CD4-positive, alpha-beta T cell treated with Interleukin-1 beta for 1 hour (primary cell): ENCODE data around the gene TKTL1.

Source experiments
- DNase-seq, 2 donors: peaks; one replicate each; pipeline ENCODE4 v3.0.0-alpha.2; 2020 to 2022

Gene TKTL1

DNA sequence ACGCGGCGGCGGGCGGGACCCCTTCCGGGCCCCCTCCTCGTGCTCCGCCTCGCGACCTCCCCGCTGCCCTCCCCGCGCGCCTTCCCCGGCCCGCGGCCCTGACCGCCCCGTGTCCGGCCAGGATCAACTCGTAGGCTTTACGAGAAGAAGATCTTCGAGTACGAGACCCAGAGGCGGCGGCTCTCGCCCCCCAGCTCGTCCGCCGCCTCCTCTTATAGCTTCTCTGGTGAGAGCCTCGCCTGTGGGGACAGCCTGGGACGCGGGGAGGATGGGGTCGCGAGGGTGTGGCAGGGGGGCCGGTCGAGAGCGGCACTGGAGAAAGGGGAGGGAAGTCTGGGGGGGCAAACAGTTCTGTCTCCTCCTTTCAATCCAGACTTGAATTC is 84.0 kb downstream of the TKTL1 start:
- DNase-seq: no peak
